ENCODE data around the gene FAM174C. TPM values are rescaled to one million over a fixed set of nuclear protein-coding genes. Genes with fewer than 3 reads are reported as not detected.

FAM174C gene
- total and polyA plus RNA-seq, 4 donors, result 14.6 to 79.8 (median 33.8) TPM

DNA sequence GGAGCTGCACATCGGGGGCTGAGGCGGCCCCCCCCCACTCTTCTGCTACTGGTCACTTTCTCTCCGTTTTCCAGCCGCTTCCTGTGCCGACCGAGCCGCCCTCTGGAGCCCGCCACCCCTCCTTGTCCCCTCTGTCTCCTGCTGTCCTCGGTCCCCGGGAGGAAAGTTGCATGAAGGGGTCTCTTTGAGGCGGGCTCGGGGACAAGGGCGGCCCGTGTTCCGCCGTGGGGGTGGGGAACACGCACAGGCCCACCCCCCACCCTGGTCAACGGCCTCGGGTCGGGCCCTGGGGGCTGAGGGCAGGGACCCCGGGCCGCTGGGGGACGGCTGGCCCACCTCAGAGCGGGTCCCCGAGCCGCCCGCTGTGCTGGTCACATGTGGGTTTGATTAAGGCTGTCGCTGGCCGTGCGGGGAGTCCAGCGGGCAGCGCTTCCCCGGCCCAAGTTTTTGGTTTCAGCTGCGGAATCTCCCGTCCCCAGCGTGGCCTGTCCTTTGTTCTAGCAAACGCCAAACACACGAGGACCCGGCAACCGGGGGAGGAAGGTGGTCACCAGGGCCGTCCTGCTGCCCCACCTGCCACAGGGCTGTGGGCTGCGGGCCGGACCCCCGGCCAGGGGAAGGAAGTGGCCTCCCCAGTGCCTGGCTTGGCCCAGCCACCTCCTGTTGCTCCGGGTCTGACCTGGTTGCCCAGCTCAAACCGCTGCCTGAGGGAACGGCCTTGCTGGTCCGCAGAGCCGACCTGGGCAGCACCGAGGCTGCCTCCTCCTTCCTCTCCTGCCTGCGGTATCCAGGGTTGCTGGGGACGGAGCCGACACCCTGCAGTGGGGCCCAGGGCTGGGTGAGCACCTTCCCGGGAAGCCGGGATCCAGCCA lies 12.3 kb downstream of the FAM174C start:
- DNase-seq (ENCODE audit: low spot score), result no peak
- H3K4me1 ChIP-seq (ENCODE audit: control insufficient read depth in 4 of 4, insufficient read depth in 4 of 4, low read length in 3 of 4), result peaks cover 20 to 72% (median 49%) of the 10 kb centered on the region in 4 donors

DNA sequence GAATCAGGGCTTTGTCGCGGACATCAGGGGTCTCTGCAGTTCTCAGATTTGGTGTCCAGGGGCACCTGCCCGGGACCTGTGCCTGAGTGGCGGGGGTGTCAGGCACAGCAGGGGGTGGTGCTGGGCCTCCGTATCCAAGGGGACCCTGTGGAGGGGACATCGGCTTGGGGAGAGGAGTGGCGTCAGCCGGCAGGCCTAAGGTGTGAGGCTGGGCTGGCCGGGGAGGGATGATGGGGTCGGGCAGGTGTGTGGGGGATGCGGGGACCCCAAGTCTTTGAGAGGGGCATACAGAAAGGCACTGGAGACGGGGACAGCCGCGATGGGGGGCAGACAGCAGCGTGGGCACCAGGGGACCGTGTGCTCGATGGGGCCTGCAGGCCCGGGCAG lies 12.9 kb downstream of the FAM174C start:
- TF ChIP-seq MAX (IDR thresholded peaks at IDR 0.05) (no peak), NR2F2 (IDR thresholded peaks at IDR 0.05) (no peak), GABPA (IDR thresholded peaks at IDR 0.05 in 1 of 2, conservative IDR thresholded peaks at IDR 0.05 in 1 of 2) (no peak), JUND (IDR thresholded peaks at IDR 0.05) (no peak), YY1 (IDR thresholded peaks at IDR 0.05) (no peak), SP1 (IDR thresholded peaks at IDR 0.05) (no peak), HNF4A (conservative IDR thresholded peaks at IDR 0.05) (no peak), EGR1 (IDR thresholded peaks at IDR 0.05; ENCODE audit: low read depth in 2 of 2) (no peak), FOXA2 (IDR thresholded peaks at IDR 0.05) (no peak), FOXA1 (IDR thresholded peaks at IDR 0.05) (no peak), HNF4G (IDR thresholded peaks at IDR 0.05) (no peak), REST (IDR thresholded peaks at IDR 0.05) (no peak), RAD21 (IDR thresholded peaks at IDR 0.05) (no peak), RXRA (IDR thresholded peaks at IDR 0.05) (no peak)
- TF ChIP-seq, protein P1, sequence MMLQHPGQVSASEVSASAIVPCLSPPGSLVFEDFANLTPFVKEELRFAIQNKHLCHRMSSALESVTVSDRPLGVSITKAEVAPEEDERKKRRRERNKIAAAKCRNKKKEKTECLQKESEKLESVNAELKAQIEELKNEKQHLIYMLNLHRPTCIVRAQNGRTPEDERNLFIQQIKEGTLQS (IDR thresholded peaks at IDR 0.05), result no peak
- TF ChIP-seq, protein P2, sequence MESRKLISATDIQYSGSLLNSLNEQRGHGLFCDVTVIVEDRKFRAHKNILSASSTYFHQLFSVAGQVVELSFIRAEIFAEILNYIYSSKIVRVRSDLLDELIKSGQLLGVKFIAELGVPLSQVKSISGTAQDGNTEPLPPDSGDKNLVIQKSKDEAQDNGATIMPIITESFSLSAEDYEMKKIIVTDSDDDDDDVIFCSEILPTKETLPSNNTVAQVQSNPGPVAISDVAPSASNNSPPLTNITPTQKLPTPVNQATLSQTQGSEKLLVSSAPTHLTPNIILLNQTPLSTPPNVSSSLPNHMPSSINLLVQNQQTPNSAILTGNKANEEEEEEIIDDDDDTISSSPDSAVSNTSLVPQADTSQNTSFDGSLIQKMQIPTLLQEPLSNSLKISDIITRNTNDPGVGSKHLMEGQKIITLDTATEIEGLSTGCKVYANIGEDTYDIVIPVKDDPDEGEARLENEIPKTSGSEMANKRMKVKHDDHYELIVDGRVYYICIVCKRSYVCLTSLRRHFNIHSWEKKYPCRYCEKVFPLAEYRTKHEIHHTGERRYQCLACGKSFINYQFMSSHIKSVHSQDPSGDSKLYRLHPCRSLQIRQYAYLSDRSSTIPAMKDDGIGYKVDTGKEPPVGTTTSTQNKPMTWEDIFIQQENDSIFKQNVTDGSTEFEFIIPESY (IDR thresholded peaks at IDR 0.05), result no peak
- TF ChIP-seq, protein P3, sequence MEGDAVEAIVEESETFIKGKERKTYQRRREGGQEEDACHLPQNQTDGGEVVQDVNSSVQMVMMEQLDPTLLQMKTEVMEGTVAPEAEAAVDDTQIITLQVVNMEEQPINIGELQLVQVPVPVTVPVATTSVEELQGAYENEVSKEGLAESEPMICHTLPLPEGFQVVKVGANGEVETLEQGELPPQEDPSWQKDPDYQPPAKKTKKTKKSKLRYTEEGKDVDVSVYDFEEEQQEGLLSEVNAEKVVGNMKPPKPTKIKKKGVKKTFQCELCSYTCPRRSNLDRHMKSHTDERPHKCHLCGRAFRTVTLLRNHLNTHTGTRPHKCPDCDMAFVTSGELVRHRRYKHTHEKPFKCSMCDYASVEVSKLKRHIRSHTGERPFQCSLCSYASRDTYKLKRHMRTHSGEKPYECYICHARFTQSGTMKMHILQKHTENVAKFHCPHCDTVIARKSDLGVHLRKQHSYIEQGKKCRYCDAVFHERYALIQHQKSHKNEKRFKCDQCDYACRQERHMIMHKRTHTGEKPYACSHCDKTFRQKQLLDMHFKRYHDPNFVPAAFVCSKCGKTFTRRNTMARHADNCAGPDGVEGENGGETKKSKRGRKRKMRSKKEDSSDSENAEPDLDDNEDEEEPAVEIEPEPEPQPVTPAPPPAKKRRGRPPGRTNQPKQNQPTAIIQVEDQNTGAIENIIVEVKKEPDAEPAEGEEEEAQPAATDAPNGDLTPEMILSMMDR (IDR thresholded peaks at IDR 0.05; ENCODE audit: low read depth, low read length, missing input control), result no peak
- Histone ChIP-seq H3K4me1 (ENCODE audit: control insufficient read depth in 4 of 4, insufficient read depth in 4 of 4, low read length in 3 of 4) (peaks cover 19 to 72% (median 43%) of the 10 kb centered on the region in 4 donors), H3K9ac (ENCODE audit: low read depth in 1 of 2, low read length in 2 of 2) (no peak overlapping the region), H3K27ac (ENCODE audit: low read depth in 1 of 2, low read length in 2 of 2) (no peak overlapping the region), H3K36me3 (ENCODE audit: control insufficient read depth in 4 of 4, insufficient read depth in 3 of 4, low read depth in 1 of 4, low read length in 3 of 4) (no peaks in the 10 kb centered on the region), H3K9me3 (ENCODE audit: control insufficient read depth in 4 of 4, low read length in 3 of 4) (no peaks in the 10 kb centered on the region), H3K4me3 (ENCODE audit: low read depth in 1 of 3, low read length in 3 of 3) (no peak overlapping the region), H3K27me3 (ENCODE audit: control insufficient read depth in 4 of 4, insufficient read depth in 4 of 4, low read length in 3 of 4) (no peaks in the 10 kb centered on the region)
- 91% methylated on average over 18 of the region's 18 CpGs for WGBS
- no peak for DNase-seq (ENCODE audit: low spot score)

More for the DNA sequence above, 12.3 kb downstream of the FAM174C start:
- H3K27me3 ChIP-seq (ENCODE audit: control insufficient read depth in 4 of 4, insufficient read depth in 4 of 4, low read length in 3 of 4), result no peaks in the 10 kb centered on the region
- H3K9me3 ChIP-seq (ENCODE audit: control insufficient read depth in 4 of 4, low read length in 3 of 4), result no peaks in the 10 kb centered on the region
- H3K36me3 ChIP-seq (ENCODE audit: control insufficient read depth in 4 of 4, insufficient read depth in 3 of 4, low read depth in 1 of 4, low read length in 3 of 4), result no peaks in the 10 kb centered on the region
- no peak overlapping the region for H3K27ac ChIP-seq (ENCODE audit: low read depth in 1 of 2, low read length in 2 of 2)
- 65% methylated on average over 55 of the region's 55 CpGs for WGBS
- no peak overlapping the region for H3K9ac ChIP-seq (ENCODE audit: low read depth in 1 of 2, low read length in 2 of 2)
- H3K4me3 ChIP-seq (ENCODE audit: low read depth in 1 of 3, low read length in 3 of 3), result no peak overlapping the region
- TF ChIP-seq HNF4G (IDR thresholded peaks at IDR 0.05), result no peak
- TF ChIP-seq, protein P2 (IDR thresholded peaks at IDR 0.05), result no peak
- no peak for TF ChIP-seq MAX (IDR thresholded peaks at IDR 0.05)
- no peak for TF ChIP-seq FOXA1 (IDR thresholded peaks at IDR 0.05)

Data from liver (tissue), 9 donors.